Measurements from ENCODE around the gene RAB11FIP4. TPM values are rescaled to one million over a fixed set of nuclear protein-coding genes. Genes with fewer than 3 reads are reported as not detected.

The RAB11FIP4 gene
- polyA plus RNA-seq, 3 donors, result 1.5 to 12.3 (median 1.7) TPM

- 22 to 39% (median 33%) methylated on average over 9 of the region's 9 CpGs for WGBS, 3 donors
- H3K27ac ChIP-seq (ENCODE audit: low read depth, low read length), result no peak overlapping the region
These were observed 170.2 kb downstream of the RAB11FIP4 start for GRCh38 chr17:31561469-31562375.

- WGBS, 3 donors, result 33 to 78% (median 62%) methylated on average over 8 of the region's 8 CpGs
These were observed 170.9 kb downstream of the RAB11FIP4 start for GRCh38 chr17:31562376-31562840.

GRCh38 chr17:31564291-31564690 is 172.8 kb downstream of the RAB11FIP4 start:
- WGBS, 3 donors, result 85 to 88% (median 88%) methylated on average over 8 of the region's 8 CpGs
- no peak overlapping the region for H3K27ac ChIP-seq (ENCODE audit: low read depth, low read length)

More at GRCh38 chr17:31562376-31562840, 170.9 kb downstream of the RAB11FIP4 start:
- no peak overlapping the region for H3K27ac ChIP-seq (ENCODE audit: low read depth, low read length)

- 37 to 60% (median 41%) methylated on average over 6 of the region's 6 CpGs for WGBS, 3 donors
- H3K27ac ChIP-seq (ENCODE audit: low read depth, low read length), result no peak overlapping the region
These were observed 173.4 kb downstream of the RAB11FIP4 start for GRCh38 chr17:31564883-31565301.

GRCh38 chr17:31565652-31566051 is 174.2 kb downstream of the RAB11FIP4 start:
- WGBS, 3 donors, result 86 to 96% (median 86%) methylated on average over 9 of the region's 9 CpGs
- no peak overlapping the region for H3K27ac ChIP-seq (ENCODE audit: low read depth, low read length)

GRCh38 chr17:31566247-31566991 is 174.9 kb downstream of the RAB11FIP4 start:
- H3K27ac ChIP-seq (ENCODE audit: low read depth, low read length), result no peak overlapping the region
- 68 to 81% (median 76%) methylated on average over 12 of the region's 12 CpGs for WGBS, 3 donors

- no peak overlapping the region for H3K27ac ChIP-seq (ENCODE audit: low read depth, low read length)
- 80 to 84% (median 83%) methylated on average over 6 of the region's 6 CpGs for WGBS, 3 donors
These were observed 175.5 kb downstream of the RAB11FIP4 start for GRCh38 chr17:31566992-31567373.

GRCh38 chr17:31568121-31568520 is 176.6 kb downstream of the RAB11FIP4 start:
- 59 to 76% (median 67%) methylated on average over 9 of the region's 9 CpGs for WGBS, 3 donors

GRCh38 chr17:31568539-31568938 is 177.1 kb downstream of the RAB11FIP4 start:
- WGBS, 3 donors, result 53 to 91% (median 68%) methylated on average over 7 of the region's 7 CpGs
- H3K27ac ChIP-seq (ENCODE audit: low read depth, low read length), result no peak overlapping the region

More at GRCh38 chr17:31568121-31568520, 176.6 kb downstream of the RAB11FIP4 start:
- no peak overlapping the region for H3K27ac ChIP-seq (ENCODE audit: low read depth, low read length)

GRCh38 chr17:31570231-31570630 is 178.8 kb downstream of the RAB11FIP4 start:
- WGBS, 3 donors, result 85 to 90% (median 89%) methylated on average over 6 of the region's 6 CpGs
- H3K27ac ChIP-seq (ENCODE audit: low read depth, low read length), result no peak overlapping the region

GRCh38 chr17:31570951-31571892 is 179.7 kb downstream of the RAB11FIP4 start:
- peak overlapping the region; percentile 36 for H3K27ac ChIP-seq (ENCODE audit: low read depth, low read length)
- WGBS, 3 donors, result 43 to 63% (median 55%) methylated on average over 14 of the region's 14 CpGs

GRCh38 chr17:31572341-31572740 is 180.9 kb downstream of the RAB11FIP4 start:
- H3K27ac ChIP-seq (ENCODE audit: low read depth, low read length), result no peak overlapping the region

GRCh38 chr17:31573047-31573446 is 181.6 kb downstream of the RAB11FIP4 start:
- WGBS, 3 donors, result 69 to 93% (median 91%) methylated on average over 6 of the region's 6 CpGs
- H3K27ac ChIP-seq (ENCODE audit: low read depth, low read length), result no peak overlapping the region

More at GRCh38 chr17:31572341-31572740, 180.9 kb downstream of the RAB11FIP4 start:
- WGBS, 3 donors, result 90 to 95% (median 91%) methylated on average over 7 of the region's 7 CpGs

- 62 to 79% (median 69%) methylated on average over 6 of the region's 6 CpGs for WGBS, 3 donors
- H3K27ac ChIP-seq (ENCODE audit: low read depth, low read length), result no peak overlapping the region
These were observed 182.4 kb downstream of the RAB11FIP4 start for GRCh38 chr17:31573861-31574260.

- WGBS, 3 donors, result 94 to 96% (median 96%) methylated on average over 10 of the region's 10 CpGs
- H3K27ac ChIP-seq (ENCODE audit: low read depth, low read length), result no peak overlapping the region
These were observed 183.0 kb downstream of the RAB11FIP4 start for GRCh38 chr17:31574458-31574857.

GRCh38 chr17:31575043-31575442 is 183.6 kb downstream of the RAB11FIP4 start:
- no peak overlapping the region for H3K27ac ChIP-seq (ENCODE audit: low read depth, low read length)
- 82 to 86% (median 82%) methylated on average over 13 of the region's 13 CpGs for WGBS, 3 donors

- 45 to 79% (median 54%) methylated on average over 4 of the region's 4 CpGs for WGBS, 3 donors
These were observed 187.8 kb downstream of the RAB11FIP4 start for GRCh38 chr17:31579265-31579664.

GRCh38 chr17:31580316-31580705 is 188.8 kb downstream of the RAB11FIP4 start:
- WGBS, 3 donors, result 43 to 83% (median 45%) methylated on average over 3 of the region's 3 CpGs
- no peak overlapping the region for H3K27ac ChIP-seq (ENCODE audit: low read depth, low read length)

More at GRCh38 chr17:31579265-31579664, 187.8 kb downstream of the RAB11FIP4 start:
- no peak overlapping the region for H3K27ac ChIP-seq (ENCODE audit: low read depth, low read length)

Data from adipose tissue (tissue), 3 donors.